ENCODE data around the gene TJP2. TPM values are rescaled to one million over a fixed set of nuclear protein-coding genes. Genes with fewer than 3 reads are reported as not detected.

The TJP2 gene
- total RNA-seq, 3 donors from 2014 or later, result 81.1 to 172 (median 124) TPM

DNA sequence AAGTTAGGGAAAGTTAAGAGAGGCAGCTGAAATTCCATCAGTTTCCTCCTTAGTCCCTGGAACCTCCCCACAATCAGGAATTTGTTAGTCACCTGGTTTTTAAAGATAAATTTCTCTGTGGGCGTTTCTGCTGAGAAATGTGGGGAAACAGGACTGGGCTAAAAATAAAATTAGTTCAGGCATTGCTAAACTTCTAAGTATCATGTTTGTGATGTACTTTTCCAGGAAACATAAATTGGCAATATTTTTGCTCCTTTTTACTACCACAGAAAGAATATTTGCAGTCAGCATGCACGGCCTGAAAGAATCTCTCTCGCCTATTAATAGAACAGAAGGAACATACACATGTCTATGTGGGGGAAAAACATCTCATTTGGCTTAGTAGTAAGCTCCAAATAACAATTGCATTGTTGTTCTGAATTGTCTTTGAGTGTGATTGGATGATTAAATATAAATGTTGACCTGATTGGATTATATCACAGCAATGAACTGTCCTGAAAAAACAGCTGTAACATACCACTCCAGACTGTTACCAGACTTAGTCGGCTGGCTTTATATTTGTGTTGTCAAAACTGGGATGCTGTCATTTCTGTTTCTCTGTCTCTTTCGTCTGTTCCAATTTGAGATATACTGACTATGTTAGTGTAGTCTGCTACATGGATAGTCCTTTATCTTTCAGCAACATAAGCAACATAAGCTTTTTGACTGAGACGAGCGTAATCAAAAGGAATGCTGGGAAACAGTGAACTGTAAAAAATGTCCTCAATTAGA lies 12.9 kb downstream of the TJP2 start:
- ATAC-seq (no peak), DNase-seq (no peak)
- Histone ChIP-seq H3K4me3 (no peak overlapping the region), H3K9me3 (no peaks in the 10 kb centered on the region), H3K4me1 (ENCODE audit: low read depth) (peaks cover 4% of the 10 kb centered on the region), H3K36me3 (ENCODE audit: low read depth) (no peaks in the 10 kb centered on the region)
- TF ChIP-seq CTCF (IDR thresholded peaks at IDR 0.05), result no peak
- intact Hi-C loops (cut with DNase I, micrococcal nuclease), result no loop called here

DNA sequence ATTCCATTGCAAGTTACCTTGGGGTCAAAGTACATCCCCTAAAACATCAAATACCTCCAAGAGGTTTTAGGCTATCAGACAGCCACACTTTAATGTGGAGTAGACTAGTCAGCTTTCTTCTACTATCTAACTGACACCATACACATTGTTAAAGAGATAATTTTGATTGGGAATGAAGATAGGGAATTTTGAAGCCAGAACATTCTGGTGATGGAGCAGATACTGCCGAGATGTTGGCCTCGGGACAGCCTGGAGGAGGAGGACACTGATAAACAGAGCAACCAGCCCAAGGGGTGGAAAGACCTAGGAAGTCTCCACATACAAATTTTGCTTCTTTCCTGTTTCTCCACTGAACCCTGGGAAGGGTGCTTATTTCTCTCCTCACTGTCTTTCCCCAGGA lies 14.9 kb downstream of the TJP2 start:
- DNase-seq (no peak), ATAC-seq (no peak)
- Histone ChIP-seq H3K9me3 (no peaks in the 10 kb centered on the region), H3K4me3 (no peak overlapping the region), H3K4me1 (ENCODE audit: low read depth) (peaks cover 3% of the 10 kb centered on the region), H3K36me3 (ENCODE audit: low read depth) (no peaks in the 10 kb centered on the region)
- intact Hi-C loops (cut with DNase I, micrococcal nuclease), result no loop called here
- no peak for TF ChIP-seq CTCF (IDR thresholded peaks at IDR 0.05)

DNA sequence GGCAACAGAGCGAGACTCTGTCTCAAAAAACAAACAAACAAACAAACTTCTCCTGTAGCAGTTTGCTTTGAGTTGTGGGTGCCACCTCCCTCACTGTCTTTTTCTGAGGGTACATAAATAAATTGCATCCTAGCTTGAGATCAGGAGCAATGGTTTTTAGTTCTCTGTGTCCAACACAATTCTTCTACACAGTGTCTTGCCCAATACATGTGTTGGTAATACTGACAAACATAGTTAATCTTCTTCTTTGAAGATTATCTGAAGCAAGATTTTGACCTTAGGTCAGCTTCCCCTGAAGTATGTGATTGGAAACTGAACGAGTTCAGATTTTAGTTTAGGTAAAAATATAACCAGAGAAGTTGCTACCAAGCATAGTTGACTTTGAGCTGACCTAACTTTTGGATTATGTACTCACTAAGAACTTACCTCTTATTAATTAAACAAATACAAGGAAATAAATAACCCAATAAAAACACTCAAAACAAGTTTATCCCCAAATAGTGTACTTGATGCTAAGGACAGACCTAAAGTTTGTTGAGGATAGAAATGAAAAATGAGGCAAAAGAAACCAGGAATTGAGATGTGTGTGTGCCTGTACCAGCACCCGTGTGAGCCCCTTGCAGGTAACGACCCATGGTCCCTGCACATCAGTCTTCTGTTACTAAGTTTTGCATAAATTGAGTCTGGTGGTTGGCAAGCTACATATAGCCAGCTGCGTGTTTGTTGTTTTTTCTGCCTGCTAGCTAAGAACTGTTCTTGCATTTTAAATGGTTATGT lies 16.2 kb downstream of the TJP2 start:
- intact Hi-C loops (cut with DNase I, micrococcal nuclease), result loop anchor here in 1 of 2 donors (5.0 kb wide), 1 partner anchor 133 kb away; no protein-coding TSS in a partner anchor
- Histone ChIP-seq H3K36me3 (ENCODE audit: low read depth) (no peaks in the 10 kb centered on the region), H3K4me3 (no peak overlapping the region), H3K9me3 (no peaks in the 10 kb centered on the region), H3K4me1 (ENCODE audit: low read depth) (no peaks in the 10 kb centered on the region)
- no peak for TF ChIP-seq CTCF (IDR thresholded peaks at IDR 0.05)
- DNase-seq, result no peak
- ATAC-seq, result no peak

DNA sequence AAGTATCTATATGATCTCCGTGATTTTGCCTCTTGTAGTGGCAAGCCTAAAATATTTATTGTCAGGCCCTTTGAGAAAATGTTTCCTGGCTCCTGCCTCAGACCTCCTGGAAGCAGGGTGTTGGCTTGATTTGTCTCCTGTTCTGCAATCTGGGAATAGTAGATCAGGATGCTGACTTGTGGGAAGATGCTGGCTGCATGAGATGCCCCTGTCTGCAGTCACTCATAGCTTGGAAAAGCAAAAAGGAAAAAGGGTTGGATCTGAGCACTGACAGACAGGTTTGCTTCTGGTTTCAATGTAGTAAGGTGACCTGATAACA lies 16.7 kb downstream of the TJP2 start:
- intact Hi-C loops (cut with DNase I, micrococcal nuclease), result loop anchor here in 1 of 2 donors (5.0 kb wide), 1 partner anchor 134 kb away; no protein-coding TSS in a partner anchor
- no peak for TF ChIP-seq CTCF (IDR thresholded peaks at IDR 0.05)
- DNase-seq (no peak), ATAC-seq (no peak)
- Histone ChIP-seq H3K9me3 (no peaks in the 10 kb centered on the region), H3K4me1 (ENCODE audit: low read depth) (no peaks in the 10 kb centered on the region), H3K4me3 (no peak overlapping the region), H3K36me3 (ENCODE audit: low read depth) (no peaks in the 10 kb centered on the region)

DNA sequence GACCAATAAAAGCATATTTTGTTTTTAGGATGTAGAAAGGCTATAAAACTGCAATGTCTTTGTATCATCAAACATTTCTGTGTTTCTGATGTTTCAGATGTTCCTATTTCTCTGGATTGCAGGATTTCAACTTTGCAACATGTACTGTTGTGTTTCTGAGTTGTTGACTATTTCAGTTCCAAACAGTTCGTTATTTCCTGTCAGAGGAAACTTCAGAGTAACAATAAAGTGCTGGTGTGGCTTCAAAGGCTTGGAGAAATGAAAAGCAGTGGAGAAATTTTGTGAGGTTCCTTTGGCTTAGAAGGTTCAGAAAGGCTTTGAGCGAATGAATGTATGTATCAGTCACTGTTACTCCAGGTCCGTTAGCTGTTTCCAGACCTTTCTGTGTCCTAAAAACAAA lies 17.2 kb downstream of the TJP2 start:
- no peak for TF ChIP-seq CTCF (IDR thresholded peaks at IDR 0.05)

More for the DNA sequence above, 17.2 kb downstream of the TJP2 start:
- no peak for DNase-seq
- no peak overlapping the region for H3K4me3 ChIP-seq
- no peaks in the 10 kb centered on the region for H3K36me3 ChIP-seq (ENCODE audit: low read depth)
- H3K9me3 ChIP-seq, result no peaks in the 10 kb centered on the region
- no peaks in the 10 kb centered on the region for H3K4me1 ChIP-seq (ENCODE audit: low read depth)
- ATAC-seq, result no peak
- intact Hi-C loops (cut with DNase I, micrococcal nuclease), result loop anchor here in 1 of 2 donors (5.0 kb wide), 1 partner anchor 134 kb away; no protein-coding TSS in a partner anchor
